Caco-2 (cell line): Measurements from ENCODE around the gene NDEL1. TPM values are rescaled to one million over a fixed set of nuclear protein-coding genes. Genes with fewer than 3 reads are reported as not detected.

Source experiments
- BruUV-seq: library from RNA; stranded (reverse); fragments of 400-500 nt; replicated peaks from 2 replicates; lab custom pipeline; 2021; lab: Mats Ljungman, UMichigan
- CTCF ChIA-PET: fragments of 300-600 bp; sonication (Branson Sonifier 250); formaldehyde crosslinking; loops from one replicate; lab custom pipeline; 2022; ENCODE audit warnings: antibody characterized with exemption; lab: Charles Lee
- POLR2A ChIA-PET: fragments of 300-600 bp; sonication (Branson Sonifier 250); formaldehyde crosslinking; loops from one replicate; lab custom pipeline; 2022; ENCODE audit warnings: antibody characterized with exemption; lab: Charles Lee
- DNase-seq, 2 experiments: peaks; one replicate each; pipeline versions ENCODE4 v3.0.0 to v3.0.0-alpha.2; 2020 to 2022
- H3K27me3 ChIP-seq: replicated peaks from 2 replicates; pipeline ENCODE4 v1.6.0; 2011; ENCODE audit warnings: low read length; ENCODE audit not compliant: control insufficient read depth, insufficient read depth
- H3K36me3 ChIP-seq: 2 replicates; pipeline ENCODE4 v1.5.1; 2011; ENCODE audit warnings: low read length; ENCODE audit not compliant: control insufficient read depth, insufficient read depth
- H3K4me1 ChIP-seq: fragments of 250-450 bp; sonication (Bioruptor Pico); 2 replicates; pipeline ENCODE4 v1.5.1; 2020; ENCODE audit warnings: mild to moderate bottlenecking
- H3K4me3 ChIP-seq: 2 replicates; pipeline ENCODE4 v1.5.1; 2011; ENCODE audit warnings: low read depth, mild to moderate bottlenecking, control low read depth, low read length
- H3K9me3 ChIP-seq: fragments of 250-450 bp; sonication (Bioruptor Pico); 2 replicates; pipeline ENCODE4 v1.5.1; 2020; ENCODE audit warnings: mild to moderate bottlenecking, moderate library complexity
- H3K27ac Mint-ChIP-seq: one replicate; pipeline ENCODE4 v1.8.0; 2022; ENCODE audit warnings: mixed read lengths; ENCODE audit not compliant: unreplicated experiment
- H3K27me3 Mint-ChIP-seq: one replicate; pipeline ENCODE4 v1.8.0; 2022; ENCODE audit warnings: mixed read lengths; ENCODE audit not compliant: insufficient read depth, unreplicated experiment
- H3K36me3 Mint-ChIP-seq: one replicate; pipeline ENCODE4 v1.8.0; 2022; ENCODE audit warnings: mild to moderate bottlenecking, mixed read lengths; ENCODE audit not compliant: insufficient read depth, unreplicated experiment
- H3K4me1 Mint-ChIP-seq: one replicate; pipeline ENCODE4 v1.8.0; 2022; ENCODE audit warnings: low read depth, mixed read lengths; ENCODE audit not compliant: unreplicated experiment
- H3K4me3 Mint-ChIP-seq: one replicate; pipeline ENCODE4 v1.8.0; 2022; ENCODE audit warnings: mild to moderate bottlenecking, moderate library complexity, mixed read lengths; ENCODE audit not compliant: unreplicated experiment
- H3K9me3 Mint-ChIP-seq: one replicate; pipeline ENCODE4 v1.8.0; 2022; ENCODE audit warnings: mixed read lengths; ENCODE audit not compliant: unreplicated experiment
- CTCF ChIP-seq, 2 experiments: fragments of 200-600 bp in 1 of 2; IDR thresholded peaks; 1 replicate in 1 of 2; 2 replicates in 1 of 2; pipeline versions ENCODE4 v1.5.1 to v1.8.0; 2011 to 2022; ENCODE audit warnings: antibody characterized with exemption in 1 of 2, control low read depth in 1 of 2, inconsistent platforms in 1 of 2, low read depth in 1 of 2, low read length in 1 of 2, mild to moderate bottlenecking in 1 of 2, moderate library complexity in 1 of 2; ENCODE audit not compliant: insufficient read depth in 1 of 2, severe bottlenecking in 1 of 2, unreplicated experiment in 1 of 2
- intact Hi-C: fragments of 100-400 bp; cut with micrococcal nuclease; formaldehyde crosslinking; loops from one replicate; pipeline ENCODE4 v1.10.0; 2022; ENCODE audit not compliant: unreplicated experiment
- total RNA-seq: library from RNA; stranded (reverse); gene quantifications from 2 replicates; pipeline ENCODE4 v1.2.3, GENCODE V29; 2022

The NDEL1 gene
- total RNA-seq, 1 experiment from 2014 or later: 32.2 TPM

- no peak overlapping the region for H3K27ac Mint-ChIP-seq
- H3K36me3 Mint-ChIP-seq: peaks cover 69% of the 10 kb centered on the region
These were observed 39.1 kb downstream of the NDEL1 start for GRCh38 chr17:8474826-8475225.

GRCh38 chr17:8475227-8475626, 39.5 kb downstream of the NDEL1 start:
- DNase-seq: no peak
- BruUV-seq: no TSS peak
- intact Hi-C loops: no loop called here
- Mint-ChIP-seq H3K4me1 (no peaks in the 10 kb centered on the region), H3K9me3 (no peaks in the 10 kb centered on the region), H3K27ac (no peak overlapping the region), H3K36me3 (peaks cover 73% of the 10 kb centered on the region), H3K27me3 (no peaks in the 10 kb centered on the region), H3K4me3 (no peak overlapping the region)
- H3K4me3 ChIP-seq: no peak overlapping the region
- no peaks in the 10 kb centered on the region for H3K36me3 ChIP-seq
- TF ChIP-seq CTCF (IDR thresholded peaks at IDR 0.05; ENCODE audit: insufficient read depth in 1 of 2, low read depth in 1 of 2, low read length in 1 of 2, severe bottlenecking in 1 of 2, unreplicated experiment in 1 of 2): no peak
- H3K4me1 ChIP-seq: no peaks in the 10 kb centered on the region
- no peaks in the 10 kb centered on the region for H3K9me3 ChIP-seq
- ChIA-PET POLR2A (no interaction called here), CTCF (no interaction called here)
- H3K27me3 ChIP-seq: no peaks in the 10 kb centered on the region

More at GRCh38 chr17:8474826-8475225, 39.1 kb downstream of the NDEL1 start:
- intact Hi-C loops: no loop called here
- no peaks in the 10 kb centered on the region for H3K27me3 ChIP-seq
- Mint-ChIP-seq H3K4me3 (no peak overlapping the region), H3K27me3 (no peaks in the 10 kb centered on the region), H3K4me1 (no peaks in the 10 kb centered on the region), H3K9me3 (no peaks in the 10 kb centered on the region)
- BruUV-seq: no TSS peak
- H3K36me3 ChIP-seq: no peaks in the 10 kb centered on the region
- no peak overlapping the region for H3K4me3 ChIP-seq
- ChIA-PET POLR2A (no interaction called here), CTCF (no interaction called here)
- DNase-seq: no peak
- TF ChIP-seq CTCF (IDR thresholded peaks at IDR 0.05; ENCODE audit: insufficient read depth in 1 of 2, low read depth in 1 of 2, low read length in 1 of 2, severe bottlenecking in 1 of 2, unreplicated experiment in 1 of 2): no peak
- no peaks in the 10 kb centered on the region for H3K9me3 ChIP-seq
- no peaks in the 10 kb centered on the region for H3K4me1 ChIP-seq

- Mint-ChIP-seq H3K36me3 (peaks cover 76% of the 10 kb centered on the region), H3K27ac (no peak overlapping the region), H3K9me3 (no peaks in the 10 kb centered on the region), H3K27me3 (no peaks in the 10 kb centered on the region), H3K4me1 (no peaks in the 10 kb centered on the region), H3K4me3 (no peak overlapping the region)
- no peak for DNase-seq
- H3K9me3 ChIP-seq: no peaks in the 10 kb centered on the region
- ChIA-PET POLR2A (no interaction called here), CTCF (no interaction called here)
- intact Hi-C loops: no loop called here
- no peaks in the 10 kb centered on the region for H3K4me1 ChIP-seq
- H3K36me3 ChIP-seq: no peaks in the 10 kb centered on the region
- H3K27me3 ChIP-seq: no peaks in the 10 kb centered on the region
- TF ChIP-seq CTCF (IDR thresholded peaks at IDR 0.05; ENCODE audit: insufficient read depth in 1 of 2, low read depth in 1 of 2, low read length in 1 of 2, severe bottlenecking in 1 of 2, unreplicated experiment in 1 of 2): no peak
- no TSS peak for BruUV-seq
- no peak overlapping the region for H3K4me3 ChIP-seq
These were observed 40.1 kb downstream of the NDEL1 start for GRCh38 chr17:8475781-8476180.
